WTC11 (cell line): ENCODE measurements around the gene BATF. TPM values are rescaled to one million over a fixed set of nuclear protein-coding genes. Genes with fewer than 3 reads are reported as not detected.

Source experiments
- ATAC-seq: fragments of 200-7000 bp; cut with Tn5 transposase; 2 replicates; pipeline ENCODE4 v1.10.0; 2021; ENCODE audit warnings: mild to moderate bottlenecking, moderate library complexity
- CTCF ChIA-PET: fragments of 300-600 bp; sonication (Branson Sonifier 250); formaldehyde crosslinking; loops from one replicate; lab custom pipeline; 2021; ENCODE audit warnings: antibody characterized with exemption; lab: Charles Lee
- POLR2A ChIA-PET: fragments of 350-600 bp; sonication (Branson Sonifier 250); formaldehyde crosslinking; loops from one replicate; lab custom pipeline; 2021; ENCODE audit warnings: antibody characterized with exemption; lab: Charles Lee
- DNase-seq: peaks from one replicate; pipeline ENCODE4 v3.0.0; 2021; ENCODE audit warnings: low spot score
- H3K27ac Mint-ChIP-seq: 2 replicates; pipeline ENCODE4 v1.8.0; 2021; ENCODE audit warnings: mixed read lengths
- H3K27me3 Mint-ChIP-seq: 2 replicates; pipeline ENCODE4 v1.8.0; 2021; ENCODE audit warnings: low read depth, mild to moderate bottlenecking, moderate library complexity, mixed read lengths
- H3K36me3 Mint-ChIP-seq: 2 replicates; pipeline ENCODE4 v1.8.0; 2021; ENCODE audit warnings: mixed read lengths
- H3K4me1 Mint-ChIP-seq: 2 replicates; pipeline ENCODE4 v1.8.0; 2022; ENCODE audit warnings: mixed read lengths
- H3K4me3 Mint-ChIP-seq: 2 replicates; pipeline ENCODE4 v1.8.0; 2021; ENCODE audit warnings: mild to moderate bottlenecking, moderate library complexity, mixed read lengths
- H3K9me3 Mint-ChIP-seq: 2 replicates; pipeline ENCODE4 v1.8.0; 2021; ENCODE audit warnings: mixed read lengths
- CBFB ChIP-seq: sonication (generic); formaldehyde crosslinking; IDR thresholded peaks from 2 replicates; pipeline ENCODE4 v1.8.1; 2022; ENCODE audit warnings: mild to moderate bottlenecking, low read depth, missing genetic modification reagents
- CREB1 ChIP-seq: sonication (generic); formaldehyde crosslinking; IDR thresholded peaks from 2 replicates; pipeline ENCODE4 v1.8.0; 2023; ENCODE audit warnings: mild to moderate bottlenecking, missing genetic modification reagents
- CREM ChIP-seq: sonication (generic); formaldehyde crosslinking; IDR thresholded peaks from 2 replicates; pipeline ENCODE4 v1.8.1; 2022; ENCODE audit warnings: mild to moderate bottlenecking, missing genetic modification reagents, moderate library complexity
- ETV6 ChIP-seq: sonication (generic); formaldehyde crosslinking; IDR thresholded peaks from 2 replicates; pipeline ENCODE4 v1.8.1; 2022; ENCODE audit warnings: mild to moderate bottlenecking, missing genetic modification reagents
- FOXJ3 ChIP-seq: sonication (generic); formaldehyde crosslinking; IDR thresholded peaks from 2 replicates; pipeline ENCODE4 v1.9.0; 2021; ENCODE audit warnings: missing genetic modification reagents, mild to moderate bottlenecking, borderline replicate concordance
- FOXP1 ChIP-seq: sonication (generic); formaldehyde crosslinking; IDR thresholded peaks from 2 replicates; pipeline ENCODE4 v1.8.0; 2022; ENCODE audit warnings: missing genetic modification reagents, mild to moderate bottlenecking, moderate library complexity, borderline replicate concordance
- GRHL2 ChIP-seq: fragments of 250-450 bp; sonication (Bioruptor Pico); IDR thresholded peaks from 2 replicates; pipeline ENCODE4 v1.8.0; 2022; ENCODE audit warnings: mild to moderate bottlenecking, moderate library complexity; ENCODE audit not compliant: insufficient replicate concordance, severe bottlenecking
- JAZF1 ChIP-seq: fragments of 250-450 bp; sonication (Bioruptor Pico); IDR thresholded peaks from 2 replicates; pipeline ENCODE4 v1.9.0; 2021; ENCODE audit warnings: moderate library complexity, mild to moderate bottlenecking, inconsistent platforms
- KAT7 ChIP-seq: sonication (generic); formaldehyde crosslinking; IDR thresholded peaks from 2 replicates; pipeline ENCODE4 v1.8.1; 2023; ENCODE audit warnings: missing genetic modification reagents, mild to moderate bottlenecking, borderline replicate concordance
- NR1H2 ChIP-seq: sonication (generic); formaldehyde crosslinking; IDR thresholded peaks from 2 replicates; pipeline ENCODE4 v1.9.0; 2021; ENCODE audit warnings: mild to moderate bottlenecking, moderate library complexity, missing genetic modification reagents
- PRRX2 ChIP-seq: fragments of 250-450 bp; sonication (Bioruptor Pico); IDR thresholded peaks from 2 replicates; pipeline ENCODE4 v1.8.0; 2021; ENCODE audit warnings: mild to moderate bottlenecking
- RORB ChIP-seq: fragments of 250-450 bp; sonication (Bioruptor Pico); IDR thresholded peaks from 2 replicates; pipeline ENCODE4 v1.9.0; 2021; ENCODE audit warnings: mild to moderate bottlenecking
- SMAD3 ChIP-seq: sonication (generic); formaldehyde crosslinking; IDR thresholded peaks from 2 replicates; pipeline ENCODE4 v1.8.0; 2022; ENCODE audit warnings: missing genetic modification reagents, mild to moderate bottlenecking, borderline replicate concordance
- TEAD1 ChIP-seq: sonication (generic); formaldehyde crosslinking; IDR thresholded peaks from 2 replicates; pipeline ENCODE4 v1.8.0; 2022; ENCODE audit warnings: mild to moderate bottlenecking, missing genetic modification reagents
- ZNF138 ChIP-seq: sonication (generic); formaldehyde crosslinking; conservative IDR thresholded peaks from 2 replicates; pipeline ENCODE4 v1.8.1; 2022; ENCODE audit warnings: mild to moderate bottlenecking, moderate library complexity, missing genetic modification reagents
- ZNF219 ChIP-seq: sonication (generic); formaldehyde crosslinking; IDR thresholded peaks from 2 replicates; pipeline ENCODE4 v1.8.0; 2023; ENCODE audit warnings: missing genetic modification reagents, mild to moderate bottlenecking, borderline replicate concordance
- ZNF232 ChIP-seq: sonication (generic); formaldehyde crosslinking; IDR thresholded peaks from 2 replicates; pipeline ENCODE4 v1.8.0; 2022; ENCODE audit warnings: mild to moderate bottlenecking, missing genetic modification reagents
- ZNF423 ChIP-seq: fragments of 250-450 bp; sonication (Bioruptor Pico); IDR thresholded peaks from 2 replicates; pipeline ENCODE4 v2.1.2; 2022; ENCODE audit warnings: mild to moderate bottlenecking, moderate library complexity
- total RNA-seq: library from RNA; stranded (reverse); gene quantifications from 3 replicates; pipeline ENCODE4 v1.2.3, GENCODE V29; 2021
- TF ChIP-seq, protein P1 (sequence below): fragments of 250-450 bp; sonication (Bioruptor Pico); IDR thresholded peaks from 2 replicates; pipeline ENCODE4 v1.9.0; 2021; ENCODE audit warnings: mild to moderate bottlenecking, borderline replicate concordance
- TF ChIP-seq, protein P2 (sequence below): sonication (generic); formaldehyde crosslinking; IDR thresholded peaks from 2 replicates; pipeline ENCODE4 v1.8.1; 2023; ENCODE audit warnings: mild to moderate bottlenecking, moderate library complexity, missing genetic modification reagents
- TF ChIP-seq, protein P3 (sequence below): sonication (generic); formaldehyde crosslinking; IDR thresholded peaks from 2 replicates; pipeline ENCODE4 v1.8.0; 2022; ENCODE audit warnings: mild to moderate bottlenecking, missing genetic modification reagents
- TF ChIP-seq, protein P4 (sequence below): sonication (generic); formaldehyde crosslinking; IDR thresholded peaks from 2 replicates; pipeline ENCODE4 v1.8.0; 2023; ENCODE audit warnings: missing genetic modification reagents

The BATF gene
- total RNA-seq, 1 experiment from 2014 or later, result not detected

DNA sequence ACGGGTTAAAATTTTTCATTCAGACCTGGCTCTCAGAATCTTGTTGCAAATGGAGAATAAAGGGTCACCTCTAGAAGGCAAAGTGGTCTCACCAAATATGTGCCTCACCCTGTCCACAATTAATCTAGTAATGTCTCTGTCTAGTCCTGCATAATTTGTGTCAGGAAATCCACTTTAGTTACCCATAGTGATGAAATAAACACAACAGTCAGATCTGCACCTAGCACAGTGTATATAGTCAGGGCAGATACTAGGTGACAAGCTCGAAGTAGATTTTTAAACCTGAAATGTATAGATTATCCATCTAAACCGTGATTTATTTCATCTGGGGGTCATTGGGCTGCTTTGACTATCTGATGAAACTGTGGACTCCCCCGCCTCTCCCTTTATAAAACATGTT is 40.2 kb downstream of the BATF start:
- POLR2A ChIA-PET, result no interaction called here
- TF ChIP-seq NR1H2 (no peak), PRRX2 (CRISPR knock-in tag) (no peak), SMAD3 (CRISPR knock-in tag) (no peak), CREM (no peak), FOXP1 (CRISPR knock-in tag) (no peak), FOXJ3 (no peak), ZNF138 (no peak), RORB (no peak), ETV6 (CRISPR knock-in tag) (no peak), KAT7 (no peak), TEAD1 (CRISPR knock-in tag) (no peak), ZNF423 (CRISPR knock-in tag) (no peak), ZNF219 (CRISPR knock-in tag) (no peak), GRHL2 (CRISPR knock-in tag) (no peak), ZNF232 (no peak), CREB1 (CRISPR knock-in tag) (no peak), JAZF1 (CRISPR knock-in tag) (no peak)
- TF ChIP-seq, protein P1, sequence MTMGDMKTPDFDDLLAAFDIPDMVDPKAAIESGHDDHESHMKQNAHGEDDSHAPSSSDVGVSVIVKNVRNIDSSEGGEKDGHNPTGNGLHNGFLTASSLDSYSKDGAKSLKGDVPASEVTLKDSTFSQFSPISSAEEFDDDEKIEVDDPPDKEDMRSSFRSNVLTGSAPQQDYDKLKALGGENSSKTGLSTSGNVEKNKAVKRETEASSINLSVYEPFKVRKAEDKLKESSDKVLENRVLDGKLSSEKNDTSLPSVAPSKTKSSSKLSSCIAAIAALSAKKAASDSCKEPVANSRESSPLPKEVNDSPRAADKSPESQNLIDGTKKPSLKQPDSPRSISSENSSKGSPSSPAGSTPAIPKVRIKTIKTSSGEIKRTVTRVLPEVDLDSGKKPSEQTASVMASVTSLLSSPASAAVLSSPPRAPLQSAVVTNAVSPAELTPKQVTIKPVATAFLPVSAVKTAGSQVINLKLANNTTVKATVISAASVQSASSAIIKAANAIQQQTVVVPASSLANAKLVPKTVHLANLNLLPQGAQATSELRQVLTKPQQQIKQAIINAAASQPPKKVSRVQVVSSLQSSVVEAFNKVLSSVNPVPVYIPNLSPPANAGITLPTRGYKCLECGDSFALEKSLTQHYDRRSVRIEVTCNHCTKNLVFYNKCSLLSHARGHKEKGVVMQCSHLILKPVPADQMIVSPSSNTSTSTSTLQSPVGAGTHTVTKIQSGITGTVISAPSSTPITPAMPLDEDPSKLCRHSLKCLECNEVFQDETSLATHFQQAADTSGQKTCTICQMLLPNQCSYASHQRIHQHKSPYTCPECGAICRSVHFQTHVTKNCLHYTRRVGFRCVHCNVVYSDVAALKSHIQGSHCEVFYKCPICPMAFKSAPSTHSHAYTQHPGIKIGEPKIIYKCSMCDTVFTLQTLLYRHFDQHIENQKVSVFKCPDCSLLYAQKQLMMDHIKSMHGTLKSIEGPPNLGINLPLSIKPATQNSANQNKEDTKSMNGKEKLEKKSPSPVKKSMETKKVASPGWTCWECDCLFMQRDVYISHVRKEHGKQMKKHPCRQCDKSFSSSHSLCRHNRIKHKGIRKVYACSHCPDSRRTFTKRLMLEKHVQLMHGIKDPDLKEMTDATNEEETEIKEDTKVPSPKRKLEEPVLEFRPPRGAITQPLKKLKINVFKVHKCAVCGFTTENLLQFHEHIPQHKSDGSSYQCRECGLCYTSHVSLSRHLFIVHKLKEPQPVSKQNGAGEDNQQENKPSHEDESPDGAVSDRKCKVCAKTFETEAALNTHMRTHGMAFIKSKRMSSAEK, result no peak
- TF ChIP-seq, protein P2, sequence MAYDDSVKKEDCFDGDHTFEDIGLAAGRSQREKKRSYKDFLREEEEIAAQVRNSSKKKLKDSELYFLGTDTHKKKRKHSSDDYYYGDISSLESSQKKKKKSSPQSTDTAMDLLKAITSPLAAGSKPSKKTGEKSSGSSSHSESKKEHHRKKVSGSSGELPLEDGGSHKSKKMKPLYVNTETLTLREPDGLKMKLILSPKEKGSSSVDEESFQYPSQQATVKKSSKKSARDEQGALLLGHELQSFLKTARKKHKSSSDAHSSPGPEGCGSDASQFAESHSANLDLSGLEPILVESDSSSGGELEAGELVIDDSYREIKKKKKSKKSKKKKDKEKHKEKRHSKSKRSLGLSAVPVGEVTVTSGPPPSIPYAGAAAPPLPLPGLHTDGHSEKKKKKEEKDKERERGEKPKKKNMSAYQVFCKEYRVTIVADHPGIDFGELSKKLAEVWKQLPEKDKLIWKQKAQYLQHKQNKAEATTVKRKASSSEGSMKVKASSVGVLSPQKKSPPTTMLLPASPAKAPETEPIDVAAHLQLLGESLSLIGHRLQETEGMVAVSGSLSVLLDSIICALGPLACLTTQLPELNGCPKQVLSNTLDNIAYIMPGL, result no peak
- H3K4me1 Mint-ChIP-seq, result peaks cover 12% of the 10 kb centered on the region
- H3K36me3 Mint-ChIP-seq, result peaks cover 3% of the 10 kb centered on the region; the same call in 1 of the 2 replicates
- CTCF ChIA-PET, result interaction anchor here (0.5 to 3.1 kb wide), 2 partner anchors 46 to 50 kb away, joined by 4 to 87 read pairs; no protein-coding TSS in a partner anchor
- H3K4me3 Mint-ChIP-seq, result no peak overlapping the region
- peaks cover 2% of the 10 kb centered on the region; the same call in 1 of the 2 replicates for H3K27me3 Mint-ChIP-seq
- no peak for DNase-seq
- no peak overlapping the region for H3K27ac Mint-ChIP-seq
- peaks cover 8% of the 10 kb centered on the region for H3K9me3 Mint-ChIP-seq
- no peak for ATAC-seq

DNA sequence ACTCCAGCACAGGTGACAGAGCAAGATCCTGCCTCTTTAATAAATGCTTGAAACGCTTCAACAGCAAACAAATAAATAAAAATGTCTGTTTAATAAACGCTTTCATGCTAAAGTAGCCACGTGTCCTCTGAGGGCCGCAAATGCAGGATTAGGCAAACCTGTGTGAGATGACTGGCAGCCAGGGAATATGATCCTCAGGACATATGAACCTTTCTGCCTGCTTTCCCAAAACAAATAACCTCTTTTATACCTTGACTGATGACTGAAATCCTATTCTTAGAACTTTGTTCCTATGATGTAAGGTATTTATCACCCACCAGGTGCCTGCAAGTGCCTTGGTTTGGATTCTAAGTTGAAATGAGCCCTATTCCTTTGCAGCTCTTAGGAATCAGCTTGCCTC is 41.7 kb downstream of the BATF start:
- H3K9me3 Mint-ChIP-seq, result no peaks in the 10 kb centered on the region; the same call in 1 of the 2 replicates
- H3K4me3 Mint-ChIP-seq, result no peak overlapping the region
- H3K4me1 Mint-ChIP-seq, result peaks cover 17% of the 10 kb centered on the region
- POLR2A ChIA-PET, result no interaction called here
- ATAC-seq (no peak), DNase-seq (no peak)
- H3K27me3 Mint-ChIP-seq, result peaks cover 2% of the 10 kb centered on the region; the same call in 1 of the 2 replicates
- no peak overlapping the region for H3K27ac Mint-ChIP-seq
- CTCF ChIA-PET, result interaction anchor here (1.5 kb wide), 1 partner anchor 14 kb away, joined by 7 read pairs; the partner anchor contains the start of gene FLVCR2
- TF ChIP-seq, protein P3, sequence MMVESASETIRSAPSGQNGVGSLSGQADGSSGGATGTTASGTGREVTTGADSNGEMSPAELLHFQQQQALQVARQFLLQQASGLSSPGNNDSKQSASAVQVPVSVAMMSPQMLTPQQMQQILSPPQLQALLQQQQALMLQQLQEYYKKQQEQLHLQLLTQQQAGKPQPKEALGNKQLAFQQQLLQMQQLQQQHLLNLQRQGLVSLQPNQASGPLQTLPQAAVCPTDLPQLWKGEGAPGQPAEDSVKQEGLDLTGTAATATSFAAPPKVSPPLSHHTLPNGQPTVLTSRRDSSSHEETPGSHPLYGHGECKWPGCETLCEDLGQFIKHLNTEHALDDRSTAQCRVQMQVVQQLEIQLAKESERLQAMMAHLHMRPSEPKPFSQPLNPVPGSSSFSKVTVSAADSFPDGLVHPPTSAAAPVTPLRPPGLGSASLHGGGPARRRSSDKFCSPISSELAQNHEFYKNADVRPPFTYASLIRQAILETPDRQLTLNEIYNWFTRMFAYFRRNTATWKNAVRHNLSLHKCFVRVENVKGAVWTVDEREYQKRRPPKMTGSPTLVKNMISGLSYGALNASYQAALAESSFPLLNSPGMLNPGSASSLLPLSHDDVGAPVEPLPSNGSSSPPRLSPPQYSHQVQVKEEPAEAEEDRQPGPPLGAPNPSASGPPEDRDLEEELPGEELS (CRISPR knock-in tag), result no peak
- TF ChIP-seq, protein P4, sequence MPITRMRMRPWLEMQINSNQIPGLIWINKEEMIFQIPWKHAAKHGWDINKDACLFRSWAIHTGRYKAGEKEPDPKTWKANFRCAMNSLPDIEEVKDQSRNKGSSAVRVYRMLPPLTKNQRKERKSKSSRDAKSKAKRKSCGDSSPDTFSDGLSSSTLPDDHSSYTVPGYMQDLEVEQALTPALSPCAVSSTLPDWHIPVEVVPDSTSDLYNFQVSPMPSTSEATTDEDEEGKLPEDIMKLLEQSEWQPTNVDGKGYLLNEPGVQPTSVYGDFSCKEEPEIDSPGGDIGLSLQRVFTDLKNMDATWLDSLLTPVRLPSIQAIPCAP (CRISPR knock-in tag), result no peak
- TF ChIP-seq CBFB (CRISPR knock-in tag), result no peak
- H3K36me3 Mint-ChIP-seq, result no peaks in the 10 kb centered on the region
